HFF-Myc (cell line): ENCODE results near the gene MCM9.

Experiments
- DNase-seq: peaks from one replicate; pipeline ENCODE4 v3.0.0-alpha.2; 2011; ENCODE audit warnings: low read depth; ENCODE audit errors: extremely low read depth
- H3K4me3 ChIP-seq: replicated peaks from 2 replicates; pipeline ENCODE4 v1.5.1; 2011; ENCODE audit warnings: low read depth, mild to moderate bottlenecking, control low read depth, low read length
- CTCF ChIP-seq: IDR thresholded peaks from 2 replicates; pipeline ENCODE4 v1.5.1; 2012; ENCODE audit warnings: mild to moderate bottlenecking, low read depth, low read length, control low read depth; ENCODE audit errors: missing control alignments

The MCM9 gene

GRCh38 chr6:118897386-118897785 is 37.6 kb downstream of the MCM9 start:
- no peak for DNase-seq
- TF ChIP-seq CTCF = no peak
- no peak overlapping the region for H3K4me3 ChIP-seq

GRCh38 chr6:118896339-118897136 is 38.4 kb downstream of the MCM9 start:
- peak overlapping the region; percentile 82 for H3K4me3 ChIP-seq

GRCh38 chr6:118895859-118896258 is 39.1 kb downstream of the MCM9 start:
- DNase-seq = no peak
- H3K4me3 ChIP-seq = peak overlapping the region; percentile 82
- no peak for TF ChIP-seq CTCF

More at GRCh38 chr6:118896339-118897136, 38.4 kb downstream of the MCM9 start:
- TF ChIP-seq CTCF = peak; percentile 39
- no peak for DNase-seq

GRCh38 chr6:118895261-118895560 is 39.7 kb downstream of the MCM9 start:
- TF ChIP-seq CTCF = no peak
- H3K4me3 ChIP-seq = peak overlapping the region; percentile 82
- no peak for DNase-seq

GRCh38 chr6:118894425-118895260 is 40.3 kb downstream of the MCM9 start:
- TF ChIP-seq CTCF = no peak
- no peak for DNase-seq
- peak overlapping the region; percentile 82 for H3K4me3 ChIP-seq

GRCh38 chr6:118893807-118894424 is 41.0 kb downstream of the MCM9 start, which contains the start of gene ASF1A:
TSS of gene ASF1A (plus strand) at chr6:118894152. CDS start at chr6:118894414, 262 bp downstream.
- DNase-seq = peak; percentile 97
- TF ChIP-seq CTCF = peak; percentile 47
- H3K4me3 ChIP-seq = peak within 1 kb of the TSS; percentile 82
